Measurements from ENCODE around the gene TMEM171.

The TMEM171 gene

GRCh38 chr5:73155271-73156222 is 35.2 kb downstream of the TMEM171 start:
- H3K4me1 ChIP-seq (ENCODE audit: insufficient read depth, low read length) = no peaks in the 10 kb centered on the region
- H3K79me2 ChIP-seq (ENCODE audit: insufficient read depth, low read length) = no peaks in the 10 kb centered on the region
- no peak overlapping the region for H3K4me2 ChIP-seq (ENCODE audit: insufficient read depth, low read length)
- H3K36me3 ChIP-seq (ENCODE audit: insufficient read depth, low read length) = no peaks in the 10 kb centered on the region
- peaks cover 30% of the 10 kb centered on the region for H3K27me3 ChIP-seq (ENCODE audit: insufficient read depth, low read length, poor library complexity)
- ATAC-seq (ENCODE audit: insufficient read depth, low read depth) (no peak), DNase-seq (no peak)
- no peak overlapping the region for H3K9ac ChIP-seq (ENCODE audit: low read depth, low read length)
- no peak for TF ChIP-seq EZH2 (IDR thresholded peaks at IDR 0.05; ENCODE audit: borderline replicate concordance, low read depth, low read length, severe bottlenecking)
- TF ChIP-seq, protein P1, sequence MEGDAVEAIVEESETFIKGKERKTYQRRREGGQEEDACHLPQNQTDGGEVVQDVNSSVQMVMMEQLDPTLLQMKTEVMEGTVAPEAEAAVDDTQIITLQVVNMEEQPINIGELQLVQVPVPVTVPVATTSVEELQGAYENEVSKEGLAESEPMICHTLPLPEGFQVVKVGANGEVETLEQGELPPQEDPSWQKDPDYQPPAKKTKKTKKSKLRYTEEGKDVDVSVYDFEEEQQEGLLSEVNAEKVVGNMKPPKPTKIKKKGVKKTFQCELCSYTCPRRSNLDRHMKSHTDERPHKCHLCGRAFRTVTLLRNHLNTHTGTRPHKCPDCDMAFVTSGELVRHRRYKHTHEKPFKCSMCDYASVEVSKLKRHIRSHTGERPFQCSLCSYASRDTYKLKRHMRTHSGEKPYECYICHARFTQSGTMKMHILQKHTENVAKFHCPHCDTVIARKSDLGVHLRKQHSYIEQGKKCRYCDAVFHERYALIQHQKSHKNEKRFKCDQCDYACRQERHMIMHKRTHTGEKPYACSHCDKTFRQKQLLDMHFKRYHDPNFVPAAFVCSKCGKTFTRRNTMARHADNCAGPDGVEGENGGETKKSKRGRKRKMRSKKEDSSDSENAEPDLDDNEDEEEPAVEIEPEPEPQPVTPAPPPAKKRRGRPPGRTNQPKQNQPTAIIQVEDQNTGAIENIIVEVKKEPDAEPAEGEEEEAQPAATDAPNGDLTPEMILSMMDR (IDR thresholded peaks at IDR 0.05; ENCODE audit: borderline replicate concordance, extremely low read depth, low read length, poor library complexity, severe bottlenecking) = no peak
- H3K4me3 ChIP-seq (ENCODE audit: low read depth in 1 of 2, low read length in 2 of 2) = no peak overlapping the region
- no peak overlapping the region for H3K27ac ChIP-seq (ENCODE audit: low read length)
- H3K9me3 ChIP-seq (ENCODE audit: insufficient read depth, low read length, severe bottlenecking) = no peaks in the 10 kb centered on the region
- no peak overlapping the region for H2AFZ ChIP-seq (ENCODE audit: low read depth, low read length)
- H4K20me1 ChIP-seq (ENCODE audit: insufficient read depth, low read length) = no peaks in the 10 kb centered on the region

DNA sequence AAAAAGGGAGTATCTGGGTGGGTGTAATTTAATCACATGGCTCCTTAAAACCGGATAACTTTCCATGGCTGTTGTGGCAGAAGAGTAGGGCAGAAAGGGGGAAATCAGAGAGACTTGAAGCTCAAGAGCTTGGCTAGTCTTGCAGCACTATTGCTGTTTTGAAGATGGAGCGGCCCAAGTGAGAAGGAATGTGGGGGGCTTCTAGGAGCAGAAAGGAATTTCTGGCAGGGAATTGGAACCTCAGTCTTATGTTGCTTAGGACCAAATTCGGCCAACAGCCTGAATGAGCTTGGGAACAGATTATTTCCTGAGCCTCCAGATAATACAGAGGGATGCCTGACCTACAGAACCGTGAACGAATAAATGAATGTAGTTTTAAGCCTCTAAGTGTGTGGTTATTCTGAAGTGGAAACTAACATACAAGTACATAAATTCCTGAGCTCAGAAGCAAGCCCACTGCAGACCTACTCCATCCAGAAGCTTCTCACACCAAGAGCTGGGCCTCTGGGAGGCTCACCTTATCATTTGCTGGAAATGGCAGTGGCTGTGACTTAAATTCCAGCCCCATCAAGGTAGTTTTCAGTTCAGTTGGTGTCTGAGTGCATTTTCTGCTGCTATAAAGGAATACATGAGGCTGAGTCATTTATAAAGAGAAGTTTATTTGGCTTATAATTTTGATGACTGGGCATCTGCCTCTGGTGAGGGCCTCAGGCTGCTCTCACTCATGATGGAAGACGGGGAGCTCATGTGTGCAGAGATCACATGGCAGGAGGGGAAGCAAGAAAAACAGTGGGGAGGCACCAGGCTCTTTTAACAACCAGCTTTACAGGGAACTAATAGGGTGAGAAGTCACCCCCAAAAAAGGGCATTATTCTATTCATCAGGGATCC is 37.3 kb downstream of the TMEM171 start:
- H2AFZ ChIP-seq (ENCODE audit: low read depth, low read length) = no peak overlapping the region
- peaks cover 26% of the 10 kb centered on the region for H3K27me3 ChIP-seq (ENCODE audit: insufficient read depth, low read length, poor library complexity)

DNA sequence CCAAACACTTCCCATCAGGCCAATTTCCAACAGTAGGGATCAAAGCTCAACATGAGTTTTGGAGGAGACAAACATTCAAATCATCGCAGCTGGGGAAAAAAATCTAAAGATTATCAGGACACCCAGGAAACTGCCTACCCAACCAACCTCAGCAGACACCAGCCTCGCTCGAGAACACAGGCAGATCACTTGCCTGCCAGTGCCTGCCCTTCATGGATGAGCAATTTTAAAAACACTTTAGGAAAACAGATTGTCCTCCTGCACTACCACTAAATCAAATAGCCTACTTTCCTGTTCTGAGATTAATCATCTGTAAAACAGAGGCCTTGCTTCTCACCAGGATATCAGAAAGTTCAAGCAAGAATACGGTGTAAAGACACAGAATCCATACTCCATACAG is 37.9 kb downstream of the TMEM171 start:
- Histone ChIP-seq H3K4me1 (ENCODE audit: insufficient read depth, low read length) (no peaks in the 10 kb centered on the region), H2AFZ (ENCODE audit: low read depth, low read length) (no peak overlapping the region), H3K9me3 (ENCODE audit: insufficient read depth, low read length, severe bottlenecking) (no peaks in the 10 kb centered on the region), H3K4me2 (ENCODE audit: insufficient read depth, low read length) (no peak overlapping the region), H3K27ac (ENCODE audit: low read length) (no peak overlapping the region), H3K79me2 (ENCODE audit: insufficient read depth, low read length) (no peaks in the 10 kb centered on the region), H3K9ac (ENCODE audit: low read depth, low read length) (no peak overlapping the region), H4K20me1 (ENCODE audit: insufficient read depth, low read length) (no peaks in the 10 kb centered on the region), H3K36me3 (ENCODE audit: insufficient read depth, low read length) (no peaks in the 10 kb centered on the region), H3K4me3 (ENCODE audit: low read depth in 1 of 2, low read length in 2 of 2) (no peak overlapping the region), H3K27me3 (ENCODE audit: insufficient read depth, low read length, poor library complexity) (peaks cover 27% of the 10 kb centered on the region)
- DNase-seq = no peak
- TF ChIP-seq EZH2 (IDR thresholded peaks at IDR 0.05; ENCODE audit: borderline replicate concordance, low read depth, low read length, severe bottlenecking) = no peak
- TF ChIP-seq, protein P1 (IDR thresholded peaks at IDR 0.05; ENCODE audit: borderline replicate concordance, extremely low read depth, low read length, poor library complexity, severe bottlenecking) = no peak
- no peak for ATAC-seq (ENCODE audit: insufficient read depth, low read depth)

More for the DNA sequence above, 37.3 kb downstream of the TMEM171 start:
- Histone ChIP-seq H3K79me2 (ENCODE audit: insufficient read depth, low read length) (no peaks in the 10 kb centered on the region), H3K4me3 (ENCODE audit: low read depth in 1 of 2, low read length in 2 of 2) (no peak overlapping the region), H4K20me1 (ENCODE audit: insufficient read depth, low read length) (no peaks in the 10 kb centered on the region), H3K4me1 (ENCODE audit: insufficient read depth, low read length) (no peaks in the 10 kb centered on the region), H3K9ac (ENCODE audit: low read depth, low read length) (no peak overlapping the region), H3K9me3 (ENCODE audit: insufficient read depth, low read length, severe bottlenecking) (no peaks in the 10 kb centered on the region), H3K27ac (ENCODE audit: low read length) (no peak overlapping the region), H3K4me2 (ENCODE audit: insufficient read depth, low read length) (no peak overlapping the region), H3K36me3 (ENCODE audit: insufficient read depth, low read length) (no peaks in the 10 kb centered on the region)
- ATAC-seq (ENCODE audit: insufficient read depth, low read depth) = no peak
- no peak for DNase-seq
- TF ChIP-seq, protein P1 (IDR thresholded peaks at IDR 0.05; ENCODE audit: borderline replicate concordance, extremely low read depth, low read length, poor library complexity, severe bottlenecking) = no peak
- no peak for TF ChIP-seq EZH2 (IDR thresholded peaks at IDR 0.05; ENCODE audit: borderline replicate concordance, low read depth, low read length, severe bottlenecking)
